Aorta (tissue), 5 donors: ENCODE measurements around the gene NRCAM. TPM values are rescaled to one million over a fixed set of nuclear protein-coding genes. Genes with fewer than 3 reads are reported as not detected.
"Not testable (repeated sequence)": the region's sequence is repeated elsewhere in the genome, so short reads cannot be mapped to it uniquely, and the experiment has no call there.

Experiments used
- ATAC-seq: fragments of 200-7000 bp; cut with Tn5 transposase; one replicate; pipeline ENCODE4 v1.9.1; 2022; ENCODE audit warnings: moderate library complexity; ENCODE audit not compliant: low FRiP score
- DNase-seq, 2 donors: peaks; one replicate each; pipeline ENCODE4 v3.0.0-alpha.2; 2020
- H3K27ac ChIP-seq, 2 donors: one replicate each; pipeline ENCODE4 v1.5.1; 2013; ENCODE audit warnings: low read length in 2 of 2, mild to moderate bottlenecking in 2 of 2, moderate library complexity in 2 of 2, control low read depth in 1 of 2, inconsistent platforms in 1 of 2, low read depth in 1 of 2
- H3K27me3 ChIP-seq, 2 donors: one replicate each; pipeline ENCODE4 v1.6.1; 2013; ENCODE audit warnings: control low read depth in 1 of 2, low read length in 1 of 2, mild to moderate bottlenecking in 1 of 2, moderate library complexity in 1 of 2; ENCODE audit not compliant: insufficient read depth in 2 of 2, control insufficient read depth in 1 of 2
- H3K36me3 ChIP-seq, 2 donors: one replicate each; pipeline ENCODE4 v1.6.1; 2013; ENCODE audit warnings: control low read depth in 1 of 2, low read length in 1 of 2, mild to moderate bottlenecking in 1 of 2; ENCODE audit not compliant: insufficient read depth in 2 of 2, control insufficient read depth in 1 of 2
- H3K4me1 ChIP-seq, 2 donors: one replicate each; pipeline ENCODE4 v1.6.1; 2013; ENCODE audit warnings: low read length in 2 of 2, control low read depth in 1 of 2, mild to moderate bottlenecking in 1 of 2, moderate library complexity in 1 of 2; ENCODE audit not compliant: insufficient read depth in 2 of 2, control insufficient read depth in 1 of 2
- H3K4me3 ChIP-seq, 2 donors: one replicate each; pipeline ENCODE4 v1.5.1; 2013; ENCODE audit warnings: low read length in 2 of 2, control low read depth in 1 of 2, mild to moderate bottlenecking in 1 of 2
- H3K9me3 ChIP-seq: one replicate; pipeline ENCODE4 v1.6.1; 2013; ENCODE audit warnings: mild to moderate bottlenecking, low read length; ENCODE audit not compliant: control insufficient read depth
- WGBS, 2 donors: extraction: QIAGEN DNeasy Blood & Tissue Kit; methylation state at CpG; one replicate each; pipeline ENCODE4 v1.1.7; 2013; 5-methylcytosine and 5-hydroxymethylcytosine counted together
- intact Hi-C, 2 donors: fragments of 100-400 bp; cut with DNase I; formaldehyde crosslinking; loops; one replicate each; pipeline versions ENCODE4 v1.14.2 to v1.15.0; 2022
- polyA plus RNA-seq, 2 donors: library from polyadenylated mRNA; stranded (reverse); fragments of 200-250 nt; gene quantifications; one replicate each; pipeline ENCODE4 v1.2.3, GENCODE V29; 2013
- total RNA-seq, 2 donors: library from RNA; stranded (reverse); fragmentation: NEBNext Ultra II Directional; extraction: Animal tissue kit (Norgen Biotek cat#: 25700); gene quantifications; one replicate each; pipeline ENCODE4 v1.2.1, GENCODE V29; 2021
- donor health status: healthy with polysubstance abuse.
- donor health status: Bipolar disorder and iron deficiency.
- donor health status: DM: no; HTN: no; CAD: no.
- donor health status: DM: no; HTN: no; CAD: no.
- donor health status: DM: yes; HTN: yes; CAD: no.

NRCAM gene
- total and polyA plus RNA-seq, 4 donors, result under 0.01 to 1.8 (median 0.76) TPM

GRCh38 chr7:108363659-108364058 is 92.6 kb downstream of the NRCAM start:
- Histone ChIP-seq H3K27ac (no peak overlapping the region), H3K9me3 (no peaks in the 10 kb centered on the region), H3K4me3 (no peak overlapping the region), H3K27me3 (no peaks in the 10 kb centered on the region), H3K36me3 (no peaks in the 10 kb centered on the region), H3K4me1 (no peaks in the 10 kb centered on the region)
- intact Hi-C loops, result no loop called here
- ATAC-seq (no peak), DNase-seq (no peak)

GRCh38 chr7:108360058-108360800 is 96.0 kb downstream of the NRCAM start:
- DNase-seq, result no peak
- ATAC-seq, result no peak
- WGBS, 2 donors, result 59 to 62% methylated on average over 2 of the region's 2 CpGs
- intact Hi-C loops, result no loop called here
- no peak overlapping the region for H3K4me3 ChIP-seq
- no peak overlapping the region for H3K27ac ChIP-seq
- H3K36me3 ChIP-seq, result no peaks in the 10 kb centered on the region
- no peaks in the 10 kb centered on the region for H3K27me3 ChIP-seq
- no peaks in the 10 kb centered on the region for H3K9me3 ChIP-seq
- no peaks in the 10 kb centered on the region for H3K4me1 ChIP-seq

GRCh38 chr7:108358553-108358952 is 97.7 kb downstream of the NRCAM start:
- H3K4me1 ChIP-seq, result no peaks in the 10 kb centered on the region
- 15 to 21% methylated on average over 4 of the region's 4 CpGs for WGBS, 2 donors
- no peak overlapping the region for H3K27ac ChIP-seq
- DNase-seq, result no peak
- no peaks in the 10 kb centered on the region for H3K36me3 ChIP-seq
- H3K27me3 ChIP-seq, result no peaks in the 10 kb centered on the region
- intact Hi-C loops, result no loop called here
- H3K9me3 ChIP-seq, result no peaks in the 10 kb centered on the region
- H3K4me3 ChIP-seq, result no peak overlapping the region
- ATAC-seq, result no peak

GRCh38 chr7:108351729-108352131 is 104.5 kb downstream of the NRCAM start:
- Histone ChIP-seq H3K36me3 (no peaks in the 10 kb centered on the region), H3K27me3 (no peaks in the 10 kb centered on the region), H3K9me3 (peaks cover 3% of the 10 kb centered on the region), H3K4me3 (no peak overlapping the region), H3K4me1 (no peaks in the 10 kb centered on the region), H3K27ac (no peak overlapping the region)
- ATAC-seq, result no peak
- DNase-seq, result no peak
- intact Hi-C loops, result no loop called here

- Histone ChIP-seq H3K27me3 (no peaks in the 10 kb centered on the region), H3K4me1 (no peaks in the 10 kb centered on the region), H3K27ac (no peak overlapping the region), H3K4me3 (no peak overlapping the region), H3K36me3 (no peaks in the 10 kb centered on the region), H3K9me3 (peaks cover 3% of the 10 kb centered on the region)
- ATAC-seq, result no peak
- intact Hi-C loops, result no loop called here
- no peak for DNase-seq
- 71 to 86% methylated on average over 3 of the region's 3 CpGs for WGBS, 2 donors
These were observed 107.3 kb downstream of the NRCAM start for GRCh38 chr7:108348913-108349312.

GRCh38 chr7:108347616-108348015 is 108.6 kb downstream of the NRCAM start:
- Histone ChIP-seq H3K4me3 (no peak overlapping the region), H3K9me3 (peaks cover 3% of the 10 kb centered on the region), H3K27me3 (no peaks in the 10 kb centered on the region), H3K4me1 (no peaks in the 10 kb centered on the region), H3K36me3 (no peaks in the 10 kb centered on the region), H3K27ac (no peak overlapping the region)
- DNase-seq (no peak), ATAC-seq (no peak)
- 12 to 13% methylated on average over 2 of the region's 2 CpGs for WGBS, 2 donors
- intact Hi-C loops, result no loop called here

GRCh38 chr7:108345710-108346336 is 110.4 kb downstream of the NRCAM start:
- ATAC-seq, result no peak
- intact Hi-C loops, result no loop called here
- WGBS, 2 donors, result 73 to 79% methylated on average over 9 of the region's 9 CpGs

GRCh38 chr7:108340856-108341411 is 115.3 kb downstream of the NRCAM start:
- no peak for DNase-seq
- H3K27ac ChIP-seq, result no peak overlapping the region
- ATAC-seq, result no peak
- no peaks in the 10 kb centered on the region for H3K27me3 ChIP-seq
- H3K4me1 ChIP-seq, result no peaks in the 10 kb centered on the region
- intact Hi-C loops, result no loop called here
- H3K4me3 ChIP-seq, result no peak overlapping the region
- 64 to 68% methylated on average over 9 of the region's 9 CpGs for WGBS, 2 donors
- H3K36me3 ChIP-seq, result no peaks in the 10 kb centered on the region
- no peaks in the 10 kb centered on the region for H3K9me3 ChIP-seq

More at GRCh38 chr7:108345710-108346336, 110.4 kb downstream of the NRCAM start:
- no peak for DNase-seq
- Histone ChIP-seq H3K27ac (no peak overlapping the region), H3K4me3 (no peak overlapping the region), H3K4me1 (no peaks in the 10 kb centered on the region), H3K9me3 (no peaks in the 10 kb centered on the region), H3K36me3 (no peaks in the 10 kb centered on the region), H3K27me3 (no peaks in the 10 kb centered on the region)

- ATAC-seq, H3K36me3 ChIP-seq, H3K4me1 ChIP-seq, H3K9me3 ChIP-seq, intact Hi-C loops, H3K27ac ChIP-seq, H3K27me3 ChIP-seq, DNase-seq, H3K4me3 ChIP-seq: not testable (repeated sequence)
- WGBS, 2 donors, result 75 to 76% methylated on average over 6 of the region's 6 CpGs
These were observed 115.8 kb downstream of the NRCAM start for GRCh38 chr7:108340406-108340805.
